Keratinocyte (primary cell): ENCODE measurements around the gene DGKZ. TPM values are rescaled to one million over a fixed set of nuclear protein-coding genes. Genes with fewer than 3 reads are reported as not detected.

ENCODE experiments used
- DNase-seq: peaks from one replicate; pipeline ENCODE4 v3.0.0-alpha.2; 2011; ENCODE audit warnings: low read depth, missing footprints, low spot score
- FAIRE-seq: peaks from 2 replicates; lab custom pipeline; 2011; peaks lifted over from hg19 to GRCh38; lab: Jason Lieb, UNC
- H2AFZ ChIP-seq: 2 replicates; pipeline ENCODE4 v1.6.0; 2012; ENCODE audit warnings: low read length, control low read depth, inconsistent platforms; ENCODE audit not compliant: control insufficient read depth
- H3K27ac ChIP-seq: 2 replicates; pipeline ENCODE4 v1.5.1; 2011; ENCODE audit warnings: low read length; ENCODE audit not compliant: control insufficient read depth, insufficient read depth
- H3K27me3 ChIP-seq: 3 replicates; pipeline ENCODE4 v1.6.0; 2011; ENCODE audit warnings: low read length; ENCODE audit not compliant: control insufficient read depth, insufficient read depth; ENCODE audit errors: extremely low read depth
- H3K36me3 ChIP-seq, 2 experiments: 2 replicates in 1 of 2; 3 replicates in 1 of 2; pipeline ENCODE4 v1.5.1; 2011; ENCODE audit warnings: low read length in 2 of 2, mild to moderate bottlenecking in 1 of 2; ENCODE audit not compliant: control insufficient read depth in 2 of 2, insufficient read depth in 2 of 2; ENCODE audit errors: extremely low read depth in 1 of 2
- H3K4me1 ChIP-seq: 3 replicates; pipeline ENCODE4 v1.5.1; 2011; ENCODE audit warnings: low read length; ENCODE audit not compliant: control insufficient read depth, insufficient read depth; ENCODE audit errors: extremely low read depth
- H3K4me2 ChIP-seq: 3 replicates; pipeline ENCODE4 v1.6.0; 2011; ENCODE audit warnings: low read depth, low read length; ENCODE audit not compliant: control insufficient read depth, insufficient read depth; ENCODE audit errors: extremely low read depth
- H3K4me3 ChIP-seq, 3 experiments: fragments of 200-600 bp in 1 of 3; sonication (generic) in 1 of 3; 2 replicates in 2 of 3; 3 replicates in 1 of 3; pipeline ENCODE4 v1.5.1; 2011 to 2016; ENCODE audit warnings: low read length in 3 of 3, mild to moderate bottlenecking in 3 of 3, control low read depth in 2 of 3, inconsistent platforms in 1 of 3, low read depth in 1 of 3, mixed read lengths in 1 of 3, mixed run types in 1 of 3, moderate library complexity in 1 of 3; ENCODE audit not compliant: control insufficient read depth in 2 of 3, insufficient read depth in 2 of 3; ENCODE audit errors: extremely low read depth in 1 of 3
- H3K79me2 ChIP-seq: 2 replicates; pipeline ENCODE4 v1.6.0; 2012; ENCODE audit warnings: low read length; ENCODE audit not compliant: control insufficient read depth, insufficient read depth
- H3K9ac ChIP-seq: 3 replicates; pipeline ENCODE4 v1.6.0; 2011; ENCODE audit warnings: low read length; ENCODE audit not compliant: control insufficient read depth, insufficient read depth; ENCODE audit errors: extremely low read depth
- H3K9me1 ChIP-seq: 3 replicates; pipeline ENCODE4 v1.6.0; 2011; ENCODE audit warnings: low read length; ENCODE audit not compliant: control insufficient read depth, insufficient read depth; ENCODE audit errors: extremely low read depth
- H3K9me3 ChIP-seq: 2 replicates; pipeline ENCODE4 v1.5.1; 2012; ENCODE audit warnings: low read depth, low read length; ENCODE audit not compliant: control insufficient read depth
- H4K20me1 ChIP-seq: 3 replicates; pipeline ENCODE4 v1.6.0; 2011; ENCODE audit warnings: low read length; ENCODE audit not compliant: control insufficient read depth, insufficient read depth; ENCODE audit errors: extremely low read depth
- EZH2 ChIP-seq: IDR thresholded peaks from one replicate; pipeline ENCODE4 v1.6.1; 2012; ENCODE audit warnings: inconsistent platforms, mild to moderate bottlenecking, low read length, moderate library complexity
- dilution Hi-C: fragments of 300-500 bp; cut with MboI; formaldehyde crosslinking; loops from one replicate; pipeline ENCODE4 v1.7.0; 2020; ENCODE audit warnings: low sequenced_read_pairs; ENCODE audit not compliant: extremely low pct_ligation_motif_present
- polyA plus RNA-seq, 5 experiments: library from polyadenylated mRNA; depleted of rRNA in 3 of 5; stranded (reverse) in 3 of 5; stranded (forward) in 1 of 5; unstranded in 1 of 5; fragments of >200 nt; gene quantifications; 1 replicate in 1 of 5; 2 replicates in 3 of 5; 3 replicates in 1 of 5; pipeline versions ENCODE4 v1.2.1 to v1.2.3, GENCODE V29; 2011 to 2012; ENCODE audit warnings: missing spikeins in 2 of 5, low read depth in 1 of 5, low replicate concordance in 1 of 5
- TF ChIP-seq, protein P1 (sequence below), 3 experiments: IDR thresholded peaks in 1 of 3; conservative IDR thresholded peaks in 1 of 3; optimal IDR thresholded peaks in 1 of 3; 2 replicates in 2 of 3; 3 replicates in 1 of 3; pipeline versions ENCODE3 to v1.5.1; 2011; ENCODE audit warnings: low read length in 3 of 3, mild to moderate bottlenecking in 3 of 3, moderate library complexity in 2 of 3, control low read depth in 1 of 3, inconsistent platforms in 1 of 3; ENCODE audit not compliant: insufficient read depth in 2 of 3; ENCODE audit errors: extremely low read depth in 1 of 3

The DGKZ gene
- polyA plus RNA-seq, 1 donor (not counting 4 experiments of a cell fraction or from before 2014, with no cell fraction given): 23.3 TPM

DNA sequence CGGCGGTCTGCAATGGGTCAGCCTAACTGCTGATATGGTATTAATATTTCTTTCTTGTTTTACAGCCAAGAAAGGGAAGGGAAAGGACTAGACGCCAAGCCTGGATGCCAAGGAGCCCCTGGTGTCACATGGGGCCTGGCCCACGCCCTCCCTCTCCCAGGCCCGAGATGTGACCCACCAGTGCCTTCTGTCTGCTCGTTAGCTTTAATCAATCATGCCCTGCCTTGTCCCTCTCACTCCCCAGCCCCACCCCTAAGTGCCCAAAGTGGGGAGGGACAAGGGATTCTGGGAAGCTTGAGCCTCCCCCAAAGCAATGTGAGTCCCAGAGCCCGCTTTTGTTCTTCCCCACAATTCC is 36.1 kb downstream of the DGKZ start:
- no peak for TF ChIP-seq EZH2
- TF ChIP-seq, protein P1, sequence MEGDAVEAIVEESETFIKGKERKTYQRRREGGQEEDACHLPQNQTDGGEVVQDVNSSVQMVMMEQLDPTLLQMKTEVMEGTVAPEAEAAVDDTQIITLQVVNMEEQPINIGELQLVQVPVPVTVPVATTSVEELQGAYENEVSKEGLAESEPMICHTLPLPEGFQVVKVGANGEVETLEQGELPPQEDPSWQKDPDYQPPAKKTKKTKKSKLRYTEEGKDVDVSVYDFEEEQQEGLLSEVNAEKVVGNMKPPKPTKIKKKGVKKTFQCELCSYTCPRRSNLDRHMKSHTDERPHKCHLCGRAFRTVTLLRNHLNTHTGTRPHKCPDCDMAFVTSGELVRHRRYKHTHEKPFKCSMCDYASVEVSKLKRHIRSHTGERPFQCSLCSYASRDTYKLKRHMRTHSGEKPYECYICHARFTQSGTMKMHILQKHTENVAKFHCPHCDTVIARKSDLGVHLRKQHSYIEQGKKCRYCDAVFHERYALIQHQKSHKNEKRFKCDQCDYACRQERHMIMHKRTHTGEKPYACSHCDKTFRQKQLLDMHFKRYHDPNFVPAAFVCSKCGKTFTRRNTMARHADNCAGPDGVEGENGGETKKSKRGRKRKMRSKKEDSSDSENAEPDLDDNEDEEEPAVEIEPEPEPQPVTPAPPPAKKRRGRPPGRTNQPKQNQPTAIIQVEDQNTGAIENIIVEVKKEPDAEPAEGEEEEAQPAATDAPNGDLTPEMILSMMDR (optimal IDR thresholded peaks at IDR 0.05 in 1 of 3, IDR thresholded peaks at IDR 0.05 in 1 of 3, conservative IDR thresholded peaks at IDR 0.05 in 1 of 3; ENCODE audit: extremely low read depth in 1 of 3, insufficient read depth in 2 of 3, low read length in 3 of 3): no peak
- Histone ChIP-seq H3K27me3 (peaks cover 26% of the 10 kb centered on the region), H2AFZ (no peak overlapping the region), H3K27ac (no peak overlapping the region), H3K9me3 (no peaks in the 10 kb centered on the region), H3K36me3 (peaks cover 0 to 5% of the 10 kb centered on the region in 2 experiments), H3K4me1 (peaks cover 11% of the 10 kb centered on the region), H3K79me2 (no peaks in the 10 kb centered on the region), H3K4me3 (no peak overlapping the region), H3K9me1 (no peaks in the 10 kb centered on the region), H3K9ac (no peak overlapping the region), H4K20me1 (no peaks in the 10 kb centered on the region), H3K4me2 (no peak overlapping the region)
- DNase-seq: no peak
- no peak for FAIRE-seq
- dilution Hi-C loops: no loop called here

- Histone ChIP-seq H3K4me2 (no peak overlapping the region), H3K36me3 (peaks cover 0 to 1% of the 10 kb centered on the region in 2 experiments), H4K20me1 (no peaks in the 10 kb centered on the region), H3K27me3 (peaks cover 33% of the 10 kb centered on the region), H3K9ac (no peak overlapping the region), H2AFZ (no peak overlapping the region), H3K27ac (no peak overlapping the region), H3K79me2 (no peaks in the 10 kb centered on the region), H3K4me1 (peaks cover 15% of the 10 kb centered on the region), H3K9me1 (no peaks in the 10 kb centered on the region), H3K4me3 (no peak overlapping the region), H3K9me3 (no peaks in the 10 kb centered on the region)
- TF ChIP-seq EZH2: no peak
- TF ChIP-seq, protein P1 (optimal IDR thresholded peaks at IDR 0.05 in 1 of 3, IDR thresholded peaks at IDR 0.05 in 1 of 3, conservative IDR thresholded peaks at IDR 0.05 in 1 of 3; ENCODE audit: extremely low read depth in 1 of 3, insufficient read depth in 2 of 3, low read length in 3 of 3): no peak
- dilution Hi-C loops: no loop called here
- DNase-seq (no peak), FAIRE-seq (no peak)
These were observed 36.9 kb downstream of the DGKZ start for GRCh38 chr11:46383974-46384701.
